Lung (tissue), 12 donors: ENCODE results near the gene DGKB. TPM values are rescaled to one million over a fixed set of nuclear protein-coding genes. Genes with fewer than 3 reads are reported as not detected.

ENCODE experiments used
- ATAC-seq: fragments of 200-7000 bp; cut with Tn5 transposase; one replicate; pipeline ENCODE4 v1.9.1; 2020; ENCODE audit warnings: moderate number of reproducible peaks; ENCODE audit not compliant: insufficient read depth, low FRiP score
- DNase-seq, 3 donors: peaks; one replicate each; pipeline ENCODE4 v3.0.0-alpha.2; 2013 to 2017
- H3K27ac ChIP-seq, 2 donors: one replicate each; pipeline ENCODE4 v1.5.1; 2013; ENCODE audit warnings: mild to moderate bottlenecking in 2 of 2, moderate library complexity in 2 of 2, control low read depth in 1 of 2, inconsistent platforms in 1 of 2, low read depth in 1 of 2, low read length in 1 of 2
- H3K27me3 ChIP-seq, 3 donors: one replicate each; pipeline ENCODE4 v1.5.1; 2013; ENCODE audit warnings: low read length in 2 of 3; ENCODE audit not compliant: control insufficient read depth in 3 of 3, insufficient read depth in 3 of 3
- H3K36me3 ChIP-seq, 4 donors: one replicate each; pipeline ENCODE4 v1.5.1; 2013; ENCODE audit warnings: low read length in 4 of 4, mild to moderate bottlenecking in 1 of 4, moderate library complexity in 1 of 4; ENCODE audit not compliant: control insufficient read depth in 4 of 4, insufficient read depth in 4 of 4
- H3K4me1 ChIP-seq, 5 donors: one replicate each; pipeline ENCODE4 v1.5.1; 2013; ENCODE audit warnings: low read length in 5 of 5, mild to moderate bottlenecking in 2 of 5, moderate library complexity in 1 of 5; ENCODE audit not compliant: control insufficient read depth in 5 of 5, insufficient read depth in 5 of 5
- H3K4me3 ChIP-seq: one replicate; pipeline ENCODE4 v1.5.1; 2013; ENCODE audit warnings: mild to moderate bottlenecking, control low read depth, moderate library complexity
- H3K9ac ChIP-seq, 2 donors: one replicate each; pipeline ENCODE4 v1.5.1; 2013; ENCODE audit warnings: low read length in 2 of 2, control low read depth in 1 of 2; ENCODE audit not compliant: insufficient read depth in 1 of 2
- H3K9me3 ChIP-seq, 4 donors: one replicate each; pipeline ENCODE4 v1.5.1; 2013; ENCODE audit warnings: low read length in 3 of 4, mild to moderate bottlenecking in 1 of 4, moderate library complexity in 1 of 4; ENCODE audit not compliant: control insufficient read depth in 4 of 4, insufficient read depth in 3 of 4
- WGBS, 2 donors: extraction: QIAGEN DNeasy Blood & Tissue Kit; methylation state at CpG; one replicate each; pipeline ENCODE4 v1.1.7; 2013; 5-methylcytosine and 5-hydroxymethylcytosine counted together
- polyA plus RNA-seq, 2 donors: library from polyadenylated mRNA; stranded (reverse); fragments of 200-250 nt; gene quantifications; one replicate each; pipeline ENCODE4 v1.2.1, GENCODE V29; 2013
- total RNA-seq, 2 donors: library from RNA; depleted of rRNA in 1 of 2; stranded (reverse); fragments of >200 nt in 1 of 2; gene quantifications; one replicate each; pipeline ENCODE4 v1.2.1, GENCODE V29; 2014 to 2021
- TF ChIP-seq, protein P1 (sequence below): IDR thresholded peaks from 2 replicates; pipeline ENCODE4 v1.5.1; 2012; ENCODE audit warnings: mild to moderate bottlenecking; ENCODE audit errors: control extremely low read depth, extremely low read depth
- donor health status: control.
- donor health status: control.
- donor health status: Bipolar disorder and iron deficiency.
- donor health status: healthy.
- donor health status: DM: yes; HTN: yes; CAD: no.

DGKB gene
- total and polyA plus RNA-seq, 4 donors, result under 0.01 to 0.57 (median 0.06) TPM; not detected in 1

DNA sequence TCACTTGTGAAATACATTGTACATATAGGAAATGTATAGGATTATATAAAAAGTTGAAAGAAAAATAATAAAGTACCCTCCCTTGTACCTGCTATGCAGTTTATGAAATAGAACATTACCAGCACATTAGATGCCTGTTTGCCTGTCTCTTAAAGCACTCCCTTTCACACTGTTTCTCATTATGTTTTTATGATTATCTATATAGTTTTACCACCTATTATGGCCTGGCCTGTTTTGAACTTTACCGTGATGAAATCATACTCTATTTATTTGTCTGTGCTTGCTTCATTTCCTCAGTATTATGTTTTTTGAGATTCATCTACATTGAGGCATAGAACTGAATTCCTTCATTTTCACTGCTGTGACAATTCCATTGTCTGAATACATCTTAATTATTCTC, 41.1 kb downstream of the DGKB start:
- DNase-seq (no peak), ATAC-seq (no peak)
- Histone ChIP-seq H3K4me3 (no peak overlapping the region), H3K9ac (no peak overlapping the region), H3K27me3 (no peaks in the 10 kb centered on the region), H3K36me3 (no peaks in the 10 kb centered on the region), H3K27ac (no peak overlapping the region), H3K9me3 (no peaks in the 10 kb centered on the region), H3K4me1 (no peaks in the 10 kb centered on the region)
- TF ChIP-seq, protein P1, sequence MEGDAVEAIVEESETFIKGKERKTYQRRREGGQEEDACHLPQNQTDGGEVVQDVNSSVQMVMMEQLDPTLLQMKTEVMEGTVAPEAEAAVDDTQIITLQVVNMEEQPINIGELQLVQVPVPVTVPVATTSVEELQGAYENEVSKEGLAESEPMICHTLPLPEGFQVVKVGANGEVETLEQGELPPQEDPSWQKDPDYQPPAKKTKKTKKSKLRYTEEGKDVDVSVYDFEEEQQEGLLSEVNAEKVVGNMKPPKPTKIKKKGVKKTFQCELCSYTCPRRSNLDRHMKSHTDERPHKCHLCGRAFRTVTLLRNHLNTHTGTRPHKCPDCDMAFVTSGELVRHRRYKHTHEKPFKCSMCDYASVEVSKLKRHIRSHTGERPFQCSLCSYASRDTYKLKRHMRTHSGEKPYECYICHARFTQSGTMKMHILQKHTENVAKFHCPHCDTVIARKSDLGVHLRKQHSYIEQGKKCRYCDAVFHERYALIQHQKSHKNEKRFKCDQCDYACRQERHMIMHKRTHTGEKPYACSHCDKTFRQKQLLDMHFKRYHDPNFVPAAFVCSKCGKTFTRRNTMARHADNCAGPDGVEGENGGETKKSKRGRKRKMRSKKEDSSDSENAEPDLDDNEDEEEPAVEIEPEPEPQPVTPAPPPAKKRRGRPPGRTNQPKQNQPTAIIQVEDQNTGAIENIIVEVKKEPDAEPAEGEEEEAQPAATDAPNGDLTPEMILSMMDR, result no peak
- WGBS, 2 donors, result 87 to 89% methylated on average over 1 of the region's 1 CpG

DNA sequence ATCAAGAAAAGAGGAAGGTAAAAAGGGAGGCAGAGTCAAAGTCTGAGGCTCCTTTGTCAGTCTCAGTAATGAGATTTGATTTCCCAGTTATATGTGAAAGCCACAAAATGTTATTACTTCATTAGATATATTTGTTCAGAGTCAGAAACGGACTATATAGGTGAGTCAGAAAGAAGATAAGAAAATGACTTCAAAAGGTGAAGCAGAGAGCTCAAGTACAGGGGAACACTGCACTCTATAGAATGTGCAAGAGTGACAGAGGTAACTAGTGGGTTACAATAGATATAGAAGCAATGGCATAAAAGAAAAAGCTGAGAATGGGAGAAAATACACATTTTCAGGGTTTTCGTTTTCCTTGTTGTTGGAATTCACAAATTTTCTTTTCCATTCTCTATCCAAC, 43.3 kb downstream of the DGKB start:
- 63 to 77% methylated on average over 2 of the region's 2 CpGs for WGBS, 2 donors

DNA sequence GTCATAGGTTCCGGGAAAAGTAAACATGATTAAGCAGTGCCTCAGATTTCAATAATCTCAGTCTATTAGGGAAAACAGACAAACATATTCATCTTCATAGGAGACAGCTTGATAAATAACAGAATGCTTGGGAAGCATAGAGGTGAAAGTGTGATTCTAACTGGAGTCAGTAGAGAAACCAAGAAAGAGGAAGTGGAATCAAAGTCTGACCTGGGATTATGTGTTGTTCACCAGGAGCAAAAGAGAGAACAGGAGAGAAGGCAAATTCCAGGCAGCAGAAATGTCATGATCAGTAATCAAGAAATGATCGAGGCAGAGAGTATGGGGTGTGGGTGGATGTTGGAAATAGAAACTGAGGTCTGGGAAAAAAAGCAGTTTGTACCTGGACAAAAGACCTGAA, 43.7 kb downstream of the DGKB start:
- WGBS, 2 donors, result 55 to 79% methylated on average over 2 of the region's 2 CpGs
- Histone ChIP-seq H3K27me3 (no peaks in the 10 kb centered on the region), H3K4me1 (peaks cover 0 to 2% (median 0%) of the 10 kb centered on the region in 5 donors), H3K9ac (no peak overlapping the region), H3K36me3 (no peaks in the 10 kb centered on the region), H3K9me3 (no peaks in the 10 kb centered on the region), H3K27ac (no peak overlapping the region), H3K4me3 (no peak overlapping the region)
- DNase-seq, result no peak
- TF ChIP-seq, protein P1, result no peak
- ATAC-seq, result no peak

More for the DNA sequence above, 43.3 kb downstream of the DGKB start:
- H3K9ac ChIP-seq, result no peak overlapping the region
- no peaks in the 10 kb centered on the region for H3K9me3 ChIP-seq
- peaks cover 0 to 2% (median 0%) of the 10 kb centered on the region in 5 donors for H3K4me1 ChIP-seq
- H3K27me3 ChIP-seq, result no peaks in the 10 kb centered on the region
- no peaks in the 10 kb centered on the region for H3K36me3 ChIP-seq
- H3K27ac ChIP-seq, result no peak overlapping the region
- no peak overlapping the region for H3K4me3 ChIP-seq
- TF ChIP-seq, protein P1, result no peak
- DNase-seq, result no peak
- no peak for ATAC-seq

DNA sequence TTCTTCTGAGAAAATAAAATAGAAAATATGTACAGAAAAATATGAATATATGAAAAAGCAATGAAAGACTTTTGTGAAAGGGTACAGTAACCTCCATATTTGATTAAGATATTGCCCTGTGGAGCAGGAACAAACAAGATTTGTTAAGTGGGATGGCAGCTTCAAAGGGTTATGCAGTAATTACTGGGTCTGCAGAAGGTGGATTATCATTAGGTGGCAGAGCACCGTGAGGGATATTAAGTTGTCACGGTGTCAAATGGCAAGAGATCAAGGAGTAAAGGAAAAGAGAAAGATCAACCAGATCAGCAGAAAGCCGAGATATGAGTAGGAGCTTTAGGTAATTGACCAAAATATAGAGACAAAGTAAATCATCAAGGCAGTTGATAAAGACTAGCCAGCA, 44.1 kb downstream of the DGKB start:
- ATAC-seq (no peak), DNase-seq (no peak)
- Histone ChIP-seq H3K9ac (no peak overlapping the region), H3K4me3 (no peak overlapping the region), H3K4me1 (peaks cover 0 to 2% (median 0%) of the 10 kb centered on the region in 5 donors), H3K27me3 (no peaks in the 10 kb centered on the region), H3K9me3 (no peaks in the 10 kb centered on the region), H3K27ac (no peak overlapping the region), H3K36me3 (no peaks in the 10 kb centered on the region)
- WGBS, 2 donors, result 59 to 63% methylated on average over 3 of the region's 3 CpGs
- TF ChIP-seq, protein P1, result no peak
